HEK293 (cell line): ENCODE data around the gene HOXD12.

Source experiments
- ZNF292 ChIP-seq: fragments of 450-650 bp; formaldehyde crosslinking; IDR thresholded peaks from 2 replicates; pipeline ENCODE4 v1.5.1; 2016; ENCODE audit warnings: low read depth, missing biosample characterization, missing genetic modification characterization, borderline replicate concordance
- ZNF501 ChIP-seq: fragments of 450-650 bp; formaldehyde crosslinking; IDR thresholded peaks from 2 replicates; pipeline ENCODE4 v1.5.1; 2016; ENCODE audit warnings: missing biosample characterization, missing genetic modification characterization
- ZSCAN16 ChIP-seq: fragments of 450-650 bp; formaldehyde crosslinking; IDR thresholded peaks from 2 replicates; pipeline ENCODE4 v1.5.1; 2016; ENCODE audit warnings: missing biosample characterization, missing genetic modification characterization
- TF ChIP-seq, protein P1 (sequence below): fragments of 450-650 bp; formaldehyde crosslinking; IDR thresholded peaks from 2 replicates; pipeline ENCODE4 v1.5.1; 2016; ENCODE audit warnings: missing biosample characterization, missing genetic modification characterization
- TF ChIP-seq, protein P2 (sequence below): fragments of 450-650 bp; formaldehyde crosslinking; IDR thresholded peaks from 2 replicates; pipeline ENCODE4 v1.5.0; 2017; ENCODE audit warnings: missing biosample characterization, missing genetic modification characterization, borderline replicate concordance
- TF ChIP-seq, protein P3 (sequence below): fragments of 450-650 bp; formaldehyde crosslinking; IDR thresholded peaks from 2 replicates; pipeline ENCODE4 v1.5.1; 2016; ENCODE audit warnings: missing biosample characterization, missing genetic modification characterization

DNA sequence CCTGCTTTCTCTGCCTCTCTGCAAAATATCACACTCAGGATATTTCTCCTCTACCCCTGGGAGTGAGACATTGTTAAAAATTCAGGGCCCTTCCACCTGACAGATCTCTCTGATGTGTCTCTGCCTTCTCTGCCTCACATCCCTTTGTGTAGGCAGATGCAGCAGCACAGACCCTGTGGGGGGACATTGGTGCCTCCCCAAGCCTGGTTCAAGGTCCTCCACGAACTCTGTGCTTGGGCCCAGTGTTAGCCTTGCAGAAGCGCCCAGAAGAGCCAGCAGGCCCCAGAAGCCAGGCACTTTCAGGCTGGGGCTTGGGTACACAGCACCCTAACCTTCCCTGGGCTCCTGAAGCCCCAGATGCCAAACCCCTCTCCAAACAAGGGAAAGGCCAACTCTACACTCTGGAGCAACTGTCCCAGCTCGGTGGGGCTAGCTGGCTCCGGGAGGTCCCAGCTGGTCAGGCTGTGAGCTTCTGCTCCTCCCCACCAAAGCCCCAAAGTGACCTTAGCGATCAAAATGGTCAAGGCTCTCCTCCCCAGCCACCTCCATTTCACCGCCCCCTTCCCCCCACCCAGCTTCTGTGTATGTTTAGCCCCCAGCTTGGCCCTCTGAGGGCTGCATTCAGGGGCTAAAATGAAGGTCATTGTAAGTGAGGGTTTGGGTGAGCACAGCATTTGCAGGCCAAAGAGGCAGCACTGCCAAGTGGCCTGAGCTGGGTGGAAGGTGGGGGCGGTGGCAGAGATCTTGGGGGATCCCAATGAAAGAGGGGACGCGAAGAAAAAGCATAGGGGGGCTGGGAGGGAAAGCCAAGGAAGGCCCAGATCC lies 25.6 kb downstream of the HOXD12 start:
- TF ChIP-seq, protein P1, sequence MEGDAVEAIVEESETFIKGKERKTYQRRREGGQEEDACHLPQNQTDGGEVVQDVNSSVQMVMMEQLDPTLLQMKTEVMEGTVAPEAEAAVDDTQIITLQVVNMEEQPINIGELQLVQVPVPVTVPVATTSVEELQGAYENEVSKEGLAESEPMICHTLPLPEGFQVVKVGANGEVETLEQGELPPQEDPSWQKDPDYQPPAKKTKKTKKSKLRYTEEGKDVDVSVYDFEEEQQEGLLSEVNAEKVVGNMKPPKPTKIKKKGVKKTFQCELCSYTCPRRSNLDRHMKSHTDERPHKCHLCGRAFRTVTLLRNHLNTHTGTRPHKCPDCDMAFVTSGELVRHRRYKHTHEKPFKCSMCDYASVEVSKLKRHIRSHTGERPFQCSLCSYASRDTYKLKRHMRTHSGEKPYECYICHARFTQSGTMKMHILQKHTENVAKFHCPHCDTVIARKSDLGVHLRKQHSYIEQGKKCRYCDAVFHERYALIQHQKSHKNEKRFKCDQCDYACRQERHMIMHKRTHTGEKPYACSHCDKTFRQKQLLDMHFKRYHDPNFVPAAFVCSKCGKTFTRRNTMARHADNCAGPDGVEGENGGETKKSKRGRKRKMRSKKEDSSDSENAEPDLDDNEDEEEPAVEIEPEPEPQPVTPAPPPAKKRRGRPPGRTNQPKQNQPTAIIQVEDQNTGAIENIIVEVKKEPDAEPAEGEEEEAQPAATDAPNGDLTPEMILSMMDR: no peak
- no peak for TF ChIP-seq ZSCAN16
- TF ChIP-seq ZNF501: no peak
- TF ChIP-seq, protein P2, sequence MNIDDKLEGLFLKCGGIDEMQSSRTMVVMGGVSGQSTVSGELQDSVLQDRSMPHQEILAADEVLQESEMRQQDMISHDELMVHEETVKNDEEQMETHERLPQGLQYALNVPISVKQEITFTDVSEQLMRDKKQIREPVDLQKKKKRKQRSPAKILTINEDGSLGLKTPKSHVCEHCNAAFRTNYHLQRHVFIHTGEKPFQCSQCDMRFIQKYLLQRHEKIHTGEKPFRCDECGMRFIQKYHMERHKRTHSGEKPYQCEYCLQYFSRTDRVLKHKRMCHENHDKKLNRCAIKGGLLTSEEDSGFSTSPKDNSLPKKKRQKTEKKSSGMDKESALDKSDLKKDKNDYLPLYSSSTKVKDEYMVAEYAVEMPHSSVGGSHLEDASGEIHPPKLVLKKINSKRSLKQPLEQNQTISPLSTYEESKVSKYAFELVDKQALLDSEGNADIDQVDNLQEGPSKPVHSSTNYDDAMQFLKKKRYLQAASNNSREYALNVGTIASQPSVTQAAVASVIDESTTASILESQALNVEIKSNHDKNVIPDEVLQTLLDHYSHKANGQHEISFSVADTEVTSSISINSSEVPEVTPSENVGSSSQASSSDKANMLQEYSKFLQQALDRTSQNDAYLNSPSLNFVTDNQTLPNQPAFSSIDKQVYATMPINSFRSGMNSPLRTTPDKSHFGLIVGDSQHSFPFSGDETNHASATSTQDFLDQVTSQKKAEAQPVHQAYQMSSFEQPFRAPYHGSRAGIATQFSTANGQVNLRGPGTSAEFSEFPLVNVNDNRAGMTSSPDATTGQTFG (tag by site-specific recombination): no peak
- TF ChIP-seq ZNF292 (tag by site-specific recombination): no peak
- TF ChIP-seq, protein P3, sequence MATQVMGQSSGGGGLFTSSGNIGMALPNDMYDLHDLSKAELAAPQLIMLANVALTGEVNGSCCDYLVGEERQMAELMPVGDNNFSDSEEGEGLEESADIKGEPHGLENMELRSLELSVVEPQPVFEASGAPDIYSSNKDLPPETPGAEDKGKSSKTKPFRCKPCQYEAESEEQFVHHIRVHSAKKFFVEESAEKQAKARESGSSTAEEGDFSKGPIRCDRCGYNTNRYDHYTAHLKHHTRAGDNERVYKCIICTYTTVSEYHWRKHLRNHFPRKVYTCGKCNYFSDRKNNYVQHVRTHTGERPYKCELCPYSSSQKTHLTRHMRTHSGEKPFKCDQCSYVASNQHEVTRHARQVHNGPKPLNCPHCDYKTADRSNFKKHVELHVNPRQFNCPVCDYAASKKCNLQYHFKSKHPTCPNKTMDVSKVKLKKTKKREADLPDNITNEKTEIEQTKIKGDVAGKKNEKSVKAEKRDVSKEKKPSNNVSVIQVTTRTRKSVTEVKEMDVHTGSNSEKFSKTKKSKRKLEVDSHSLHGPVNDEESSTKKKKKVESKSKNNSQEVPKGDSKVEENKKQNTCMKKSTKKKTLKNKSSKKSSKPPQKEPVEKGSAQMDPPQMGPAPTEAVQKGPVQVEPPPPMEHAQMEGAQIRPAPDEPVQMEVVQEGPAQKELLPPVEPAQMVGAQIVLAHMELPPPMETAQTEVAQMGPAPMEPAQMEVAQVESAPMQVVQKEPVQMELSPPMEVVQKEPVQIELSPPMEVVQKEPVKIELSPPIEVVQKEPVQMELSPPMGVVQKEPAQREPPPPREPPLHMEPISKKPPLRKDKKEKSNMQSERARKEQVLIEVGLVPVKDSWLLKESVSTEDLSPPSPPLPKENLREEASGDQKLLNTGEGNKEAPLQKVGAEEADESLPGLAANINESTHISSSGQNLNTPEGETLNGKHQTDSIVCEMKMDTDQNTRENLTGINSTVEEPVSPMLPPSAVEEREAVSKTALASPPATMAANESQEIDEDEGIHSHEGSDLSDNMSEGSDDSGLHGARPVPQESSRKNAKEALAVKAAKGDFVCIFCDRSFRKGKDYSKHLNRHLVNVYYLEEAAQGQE (tag by site-specific recombination): no peak
